ENCODE data around the gene SLX4IP. TPM values are rescaled to one million over a fixed set of nuclear protein-coding genes. Genes with fewer than 3 reads are reported as not detected.
"Not testable (repeated sequence)": the region's sequence is repeated elsewhere in the genome, so short reads cannot be mapped to it uniquely, and the experiment has no call there.

Gene SLX4IP
- total RNA-seq, 1 donor from 2014 or later: 3.1 TPM

- no peak overlapping the region for H3K27ac ChIP-seq (replicated peaks)
- no peaks in the 10 kb centered on the region for H3K9me3 ChIP-seq (replicated peaks)
- no peaks in the 10 kb centered on the region for H3K27me3 ChIP-seq (ENCODE audit: low read depth)
- no peak for DNase-seq
- peaks cover 21% of the 10 kb centered on the region for H3K4me1 ChIP-seq
- intact Hi-C loops (cut with micrococcal nuclease): no loop called here
- peaks cover 19% of the 10 kb centered on the region for H3K36me3 ChIP-seq
- no peak overlapping the region for H3K4me3 ChIP-seq
- no peak for TF ChIP-seq CTCF (IDR thresholded peaks at IDR 0.05; ENCODE audit: borderline replicate concordance)
Observed at GRCh38 chr20:10411673-10412072, 23.4 kb upstream of the SLX4IP start.

GRCh38 chr20:10412591-10413408 is 22.3 kb upstream of the SLX4IP start:
- Histone ChIP-seq H3K27me3 (ENCODE audit: low read depth) (no peaks in the 10 kb centered on the region), H3K27ac (replicated peaks) (no peak overlapping the region), H3K4me3 (no peak overlapping the region), H3K36me3 (peaks cover 10% of the 10 kb centered on the region), H3K9me3 (replicated peaks) (no peaks in the 10 kb centered on the region), H3K4me1 (peaks cover 23% of the 10 kb centered on the region)
- DNase-seq: no peak
- TF ChIP-seq CTCF (IDR thresholded peaks at IDR 0.05; ENCODE audit: borderline replicate concordance): peak; percentile 10
- intact Hi-C loops (cut with micrococcal nuclease): no loop called here

- TF ChIP-seq CTCF (IDR thresholded peaks at IDR 0.05; ENCODE audit: borderline replicate concordance): no peak
- no peak overlapping the region for H3K4me3 ChIP-seq
- H3K4me1 ChIP-seq: peaks cover 26% of the 10 kb centered on the region
- intact Hi-C loops (cut with micrococcal nuclease): no loop called here
- H3K9me3 ChIP-seq (replicated peaks): no peaks in the 10 kb centered on the region
- no peak overlapping the region for H3K27ac ChIP-seq (replicated peaks)
- H3K36me3 ChIP-seq: peaks cover 18% of the 10 kb centered on the region
- no peaks in the 10 kb centered on the region for H3K27me3 ChIP-seq (ENCODE audit: low read depth)
- DNase-seq: no peak
Observed at GRCh38 chr20:10415013-10415650, 20.0 kb upstream of the SLX4IP start.

- peaks cover 33% of the 10 kb centered on the region for H3K4me1 ChIP-seq
- DNase-seq; H3K9me3 ChIP-seq (replicated peaks); H3K4me3 ChIP-seq; intact Hi-C loops (cut with micrococcal nuclease); H3K27me3 ChIP-seq (ENCODE audit: low read depth); H3K27ac ChIP-seq (replicated peaks): not testable (repeated sequence)
- H3K36me3 ChIP-seq: peaks cover 22% of the 10 kb centered on the region
Observed at GRCh38 chr20:10417218-10417617, 17.9 kb upstream of the SLX4IP start.

- H3K27me3 ChIP-seq (ENCODE audit: low read depth): no peaks in the 10 kb centered on the region
- no peak overlapping the region for H3K27ac ChIP-seq (replicated peaks)
- no peak for DNase-seq
- H3K4me3 ChIP-seq: no peak overlapping the region
- peaks cover 36% of the 10 kb centered on the region for H3K4me1 ChIP-seq
- H3K36me3 ChIP-seq: peaks cover 15% of the 10 kb centered on the region
- H3K9me3 ChIP-seq (replicated peaks): no peaks in the 10 kb centered on the region
- no peak for TF ChIP-seq CTCF (IDR thresholded peaks at IDR 0.05; ENCODE audit: borderline replicate concordance)
- intact Hi-C loops (cut with micrococcal nuclease): no loop called here
Observed at GRCh38 chr20:10419550-10420133, 15.5 kb upstream of the SLX4IP start.

- no peaks in the 10 kb centered on the region for H3K9me3 ChIP-seq (replicated peaks)
- H3K27me3 ChIP-seq (ENCODE audit: low read depth): no peaks in the 10 kb centered on the region
- no peak for DNase-seq
- H3K4me3 ChIP-seq: no peak overlapping the region
- H3K4me1 ChIP-seq: peaks cover 41% of the 10 kb centered on the region
- intact Hi-C loops (cut with micrococcal nuclease): no loop called here
- TF ChIP-seq CTCF (IDR thresholded peaks at IDR 0.05; ENCODE audit: borderline replicate concordance): no peak
- peaks cover 15% of the 10 kb centered on the region for H3K36me3 ChIP-seq
- H3K27ac ChIP-seq (replicated peaks): no peak overlapping the region
Observed at GRCh38 chr20:10423735-10424134, 11.4 kb upstream of the SLX4IP start.

All from left ventricle myocardium inferior (tissue), 1 donor.